HEK293T (cell line): ENCODE measurements around the gene PRKCE.

Source experiments
- CTCF ChIA-PET: fragments of 350-600 bp; formaldehyde crosslinking; extraction: SDS; loops from one replicate; lab custom pipeline; 2021; ENCODE audit warnings: antibody characterized with exemption, inconsistent platforms; lab: Yijun Ruan, JAX
- POLR2A ChIA-PET: fragments of 350-600 bp; formaldehyde crosslinking; extraction: SDS; loops from one replicate; lab custom pipeline; 2020; ENCODE audit warnings: antibody characterized with exemption, inconsistent platforms; lab: Yijun Ruan, JAX
- DNase-seq: peaks from one replicate; pipeline ENCODE4 v3.0.0; 2012; ENCODE audit warnings: mixed read lengths; ENCODE audit errors: extremely low spot score
- ARNT ChIP-seq: fragments of 450-650 bp; IDR thresholded peaks from 2 replicates; pipeline ENCODE4 v1.6.1; 2017; ENCODE audit warnings: mild to moderate bottlenecking
- BHLHE40 ChIP-seq: fragments of 450-650 bp; IDR thresholded peaks from 2 replicates; pipeline ENCODE4 v1.6.1; 2016; ENCODE audit warnings: mild to moderate bottlenecking, moderate library complexity, borderline replicate concordance
- CTBP1 ChIP-seq: fragments of 450-650 bp; IDR thresholded peaks from 2 replicates; pipeline ENCODE4 v1.6.1; 2016; ENCODE audit warnings: borderline replicate concordance
- ELF4 ChIP-seq: fragments of 450-650 bp; IDR thresholded peaks from 2 replicates; pipeline ENCODE4 v1.6.1; 2017; ENCODE audit warnings: antibody characterized with exemption
- FOXA1 ChIP-seq: fragments of 450-650 bp; IDR thresholded peaks from 2 replicates; pipeline ENCODE4 v1.6.1; 2016; ENCODE audit warnings: mild to moderate bottlenecking
- FOXK2 ChIP-seq: fragments of 450-650 bp; IDR thresholded peaks from 2 replicates; pipeline ENCODE4 v1.6.1; 2016; ENCODE audit warnings: mild to moderate bottlenecking
- FOXM1 ChIP-seq: fragments of 450-650 bp; IDR thresholded peaks from 2 replicates; pipeline ENCODE4 v1.6.1; 2017; ENCODE audit warnings: mild to moderate bottlenecking, borderline replicate concordance
- HDGF ChIP-seq: fragments of 450-650 bp; IDR thresholded peaks from 2 replicates; pipeline ENCODE4 v1.6.1; 2017; ENCODE audit warnings: antibody characterized with exemption, borderline replicate concordance
- L3MBTL2 ChIP-seq: fragments of 450-650 bp; conservative IDR thresholded peaks from 2 replicates; pipeline ENCODE4 v1.6.1; 2016; ENCODE audit warnings: mild to moderate bottlenecking
- LEF1 ChIP-seq: fragments of 450-650 bp; IDR thresholded peaks from 2 replicates; pipeline ENCODE4 v1.6.1; 2017; ENCODE audit warnings: mild to moderate bottlenecking, borderline replicate concordance
- NFRKB ChIP-seq: fragments of 450-650 bp; IDR thresholded peaks from 2 replicates; pipeline ENCODE4 v1.6.1; 2016; ENCODE audit warnings: mild to moderate bottlenecking, moderate library complexity
- PKNOX1 ChIP-seq: fragments of 450-650 bp; IDR thresholded peaks from 2 replicates; pipeline ENCODE4 v1.6.1; 2016
- SP1 ChIP-seq: fragments of 450-650 bp; IDR thresholded peaks from 2 replicates; pipeline ENCODE4 v1.6.1; 2017
- SUZ12 ChIP-seq: fragments of 450-650 bp; IDR thresholded peaks from 2 replicates; pipeline ENCODE4 v1.6.1; 2016; ENCODE audit warnings: mild to moderate bottlenecking
- TARDBP ChIP-seq: fragments of 450-650 bp; IDR thresholded peaks from 2 replicates; pipeline ENCODE4 v1.6.1; 2016
- ZNF384 ChIP-seq: fragments of 450-650 bp; IDR thresholded peaks from 2 replicates; pipeline ENCODE4 v1.6.1; 2016

The PRKCE gene

GRCh38 chr2:45919711-45920111 is 268.2 kb downstream of the PRKCE start:
- CTCF ChIA-PET = no interaction called here
- TF ChIP-seq SP1 = no peak
- TF ChIP-seq TARDBP = no peak
- TF ChIP-seq PKNOX1 = no peak
- POLR2A ChIA-PET = no interaction called here
- no peak for DNase-seq

- POLR2A ChIA-PET = no interaction called here
- no peak for DNase-seq
- CTCF ChIA-PET = interaction anchor here (1.1 kb wide), 1 partner anchor 9 kb away, joined by 3 read pairs; no protein-coding TSS in a partner anchor
- TF ChIP-seq SP1 (no peak), NFRKB (no peak), LEF1 (no peak), L3MBTL2 (no peak), ELF4 (no peak), CTBP1 (no peak), BHLHE40 (no peak), FOXA1 (no peak), PKNOX1 (no peak), HDGF (no peak), SUZ12 (no peak), ZNF384 (no peak), FOXK2 (no peak), ARNT (no peak), FOXM1 (no peak), TARDBP (no peak)
These were observed 270.4 kb downstream of the PRKCE start for GRCh38 chr2:45921921-45922320.

- POLR2A ChIA-PET = no interaction called here
These were observed 271.1 kb downstream of the PRKCE start for GRCh38 chr2:45922577-45922988.

GRCh38 chr2:45923701-45924100 is 272.2 kb downstream of the PRKCE start:
- TF ChIP-seq FOXM1 = no peak
- TF ChIP-seq L3MBTL2 = no peak
- TF ChIP-seq CTBP1 = no peak
- TF ChIP-seq NFRKB = no peak
- no peak for TF ChIP-seq FOXA1
- no peak for TF ChIP-seq SUZ12
- no peak for TF ChIP-seq HDGF
- TF ChIP-seq LEF1 = no peak
- TF ChIP-seq PKNOX1 = no peak
- TF ChIP-seq ZNF384 = no peak
- no peak for TF ChIP-seq FOXK2
- TF ChIP-seq ARNT = no peak
- no peak for TF ChIP-seq TARDBP
- no peak for TF ChIP-seq BHLHE40
- no peak for TF ChIP-seq SP1
- TF ChIP-seq ELF4 = no peak
- DNase-seq = no peak
- CTCF ChIA-PET = no interaction called here
- POLR2A ChIA-PET = no interaction called here

More at GRCh38 chr2:45922577-45922988, 271.1 kb downstream of the PRKCE start:
- CTCF ChIA-PET = interaction anchor here (1.1 kb wide), 1 partner anchor 8 kb away, joined by 3 read pairs; no protein-coding TSS in a partner anchor
- TF ChIP-seq FOXA1 (no peak), ZNF384 (no peak), SP1 (no peak), SUZ12 (no peak), LEF1 (no peak), FOXM1 (no peak), ELF4 (no peak), PKNOX1 (no peak), HDGF (no peak), BHLHE40 (no peak), NFRKB (no peak), L3MBTL2 (no peak), FOXK2 (no peak), TARDBP (no peak), CTBP1 (no peak), ARNT (no peak)
- no peak for DNase-seq

- ChIA-PET POLR2A (no interaction called here), CTCF (no interaction called here)
- no peak for DNase-seq
- no peak for TF ChIP-seq PKNOX1
- TF ChIP-seq ELF4 = no peak
- TF ChIP-seq ZNF384 = no peak
- no peak for TF ChIP-seq FOXA1
- no peak for TF ChIP-seq LEF1
- TF ChIP-seq SP1 = no peak
- no peak for TF ChIP-seq CTBP1
- TF ChIP-seq FOXK2 = no peak
- TF ChIP-seq HDGF = no peak
- TF ChIP-seq NFRKB = no peak
- TF ChIP-seq TARDBP = no peak
- no peak for TF ChIP-seq SUZ12
These were observed 273.6 kb downstream of the PRKCE start for GRCh38 chr2:45925026-45925425.
